Brain pericyte (primary cell): ENCODE results near the gene HELZ.
"Not testable (repeated sequence)": the region's sequence is repeated elsewhere in the genome, so short reads cannot be mapped to it uniquely, and the experiment has no call there.

Experiments
- DNase-seq: peaks from one replicate; pipeline ENCODE4 v3.0.0-alpha.2; 2012; ENCODE audit warnings: low read depth, low spot score

HELZ gene

GRCh38 chr17:67232441-67232840 lies 12.6 kb downstream of the HELZ start:
- DNase-seq = no peak

- no peak for DNase-seq
These were observed 15.7 kb downstream of the HELZ start for GRCh38 chr17:67229109-67229955.

DNA sequence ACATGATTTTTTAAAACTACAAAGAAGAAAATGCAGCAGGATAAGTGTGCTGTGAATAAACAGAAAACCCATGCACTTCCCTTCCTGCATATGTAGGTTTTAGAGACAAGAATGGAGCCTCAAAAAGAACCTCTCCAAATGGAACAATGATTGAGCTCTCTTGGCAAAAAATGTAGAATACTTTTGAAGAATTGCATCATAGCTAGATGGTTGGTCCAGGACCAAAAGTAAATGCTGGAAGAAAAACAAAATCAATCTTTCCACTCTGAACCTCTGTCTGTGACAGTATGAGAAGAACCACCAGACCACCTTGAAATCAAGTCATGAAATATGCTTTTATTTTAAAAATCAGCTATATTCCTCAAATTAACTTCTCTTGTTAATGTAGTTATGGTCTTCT lies 17.5 kb downstream of the HELZ start:
- no peak for DNase-seq

DNA sequence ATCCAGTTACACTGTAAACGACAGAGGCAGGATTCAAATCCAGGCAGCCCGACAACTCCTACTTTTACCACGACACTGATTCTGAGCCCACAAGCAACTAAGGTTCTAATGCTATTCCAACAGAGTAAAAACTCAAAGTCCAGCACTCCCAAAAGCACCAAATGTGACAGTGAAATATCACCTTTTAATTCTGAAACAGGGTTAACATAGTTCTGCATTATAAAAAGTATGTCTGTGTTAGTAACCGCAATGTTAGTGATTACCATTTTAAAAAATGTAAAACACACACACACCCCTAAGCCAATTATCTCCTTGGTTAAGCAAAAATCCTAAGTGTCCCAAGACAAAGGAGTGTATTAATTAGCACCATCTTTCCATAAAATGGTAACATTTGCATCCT lies 19.7 kb downstream of the HELZ start:
- DNase-seq = no peak

- no peak for DNase-seq
These were observed 20.3 kb downstream of the HELZ start for GRCh38 chr17:67224736-67225135.

DNA sequence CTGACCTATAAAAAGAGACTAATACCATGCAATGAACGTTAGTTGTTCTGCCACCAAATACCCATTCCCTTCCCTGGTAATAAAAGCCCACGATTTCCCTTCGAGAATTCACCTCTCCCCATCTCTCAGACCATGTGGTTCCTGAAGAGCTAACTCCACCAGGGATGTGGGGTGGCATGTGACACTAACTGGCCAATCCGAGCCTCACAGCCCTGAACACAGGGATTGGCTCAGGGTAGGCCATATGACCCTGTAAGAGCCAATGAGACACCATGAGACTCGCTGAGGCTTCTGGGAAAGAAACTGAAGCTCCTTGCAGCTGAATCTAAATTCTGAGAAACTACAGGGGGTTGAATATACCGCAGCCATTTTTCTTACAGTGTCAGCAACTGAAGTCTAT lies 21.1 kb downstream of the HELZ start:
- DNase-seq = no peak

- DNase-seq = no peak
These were observed 23.7 kb downstream of the HELZ start for GRCh38 chr17:67221062-67221998.

- no peak for DNase-seq
These were observed 26.5 kb downstream of the HELZ start for GRCh38 chr17:67218385-67218950.

DNA sequence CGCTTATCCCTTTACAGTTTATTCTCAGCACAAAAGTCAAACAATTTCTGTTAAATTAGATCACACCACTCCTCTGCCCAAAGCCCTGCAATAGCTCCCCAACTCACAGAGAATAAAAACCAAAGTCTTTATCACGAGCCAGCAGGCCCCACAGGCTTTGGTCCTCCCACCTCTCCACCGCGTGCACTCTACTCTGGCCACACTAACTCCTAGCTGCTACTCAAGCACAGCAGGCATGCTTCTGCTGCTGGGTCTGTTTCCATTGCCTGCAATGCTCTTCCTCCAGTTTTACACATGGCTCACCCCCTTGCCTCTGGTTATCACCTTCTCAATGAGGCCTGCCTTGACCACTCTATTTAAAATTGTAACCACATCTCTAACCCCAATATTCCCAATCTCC lies 27.6 kb downstream of the HELZ start:
- DNase-seq = no peak

GRCh38 chr17:67216578-67217320 lies 28.2 kb downstream of the HELZ start:
- DNase-seq = no peak

- no peak for DNase-seq
These were observed 29.0 kb downstream of the HELZ start for GRCh38 chr17:67215991-67216421.

- DNase-seq = no peak
These were observed 32.1 kb downstream of the HELZ start for GRCh38 chr17:67212714-67213417.

DNA sequence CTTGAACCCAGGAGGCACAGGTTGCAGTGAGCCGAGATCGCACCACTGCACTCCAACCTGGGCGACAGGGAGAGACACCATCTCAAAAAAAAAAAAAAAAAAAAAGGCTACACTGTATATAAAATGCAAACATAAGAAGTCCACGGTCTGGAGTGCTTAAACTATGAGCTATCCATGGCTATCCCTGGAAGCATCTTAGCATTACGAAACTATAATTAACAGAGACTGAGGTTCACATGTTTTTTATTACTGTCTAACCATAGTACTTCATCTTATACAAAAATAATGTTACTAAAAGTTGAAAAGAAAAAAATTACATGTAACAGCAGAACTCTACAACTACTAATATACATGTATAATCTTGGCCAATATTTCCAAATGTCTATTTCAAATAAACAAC lies 32.8 kb downstream of the HELZ start:
- no peak for DNase-seq

GRCh38 chr17:67211742-67212141 lies 33.3 kb downstream of the HELZ start:
- no peak for DNase-seq

DNA sequence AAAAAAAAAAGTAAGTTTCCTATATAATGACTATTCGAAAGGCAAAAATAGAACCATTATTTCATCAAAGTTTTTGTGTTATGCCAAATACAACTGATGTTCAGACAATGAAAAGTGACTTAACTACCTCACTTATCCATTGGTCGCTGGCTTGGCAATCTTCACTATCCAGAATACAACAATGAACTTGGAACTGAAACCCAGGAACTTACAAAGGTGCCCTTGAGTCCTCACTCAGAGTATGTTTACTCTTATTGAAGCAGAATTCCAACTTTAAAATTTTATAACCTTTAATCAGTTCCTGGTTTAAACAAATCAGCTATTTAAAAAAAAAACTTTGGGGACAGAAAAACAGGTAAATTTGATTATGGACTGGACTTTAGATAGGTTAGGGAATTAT lies 34.1 kb downstream of the HELZ start:
- no peak for DNase-seq

GRCh38 chr17:67208232-67208631 lies 36.8 kb downstream of the HELZ start:
- DNase-seq = no peak

- no peak for DNase-seq
These were observed 41.2 kb downstream of the HELZ start for GRCh38 chr17:67203818-67204217.

- no peak for DNase-seq
These were observed 42.5 kb downstream of the HELZ start for GRCh38 chr17:67202503-67202902.

DNA sequence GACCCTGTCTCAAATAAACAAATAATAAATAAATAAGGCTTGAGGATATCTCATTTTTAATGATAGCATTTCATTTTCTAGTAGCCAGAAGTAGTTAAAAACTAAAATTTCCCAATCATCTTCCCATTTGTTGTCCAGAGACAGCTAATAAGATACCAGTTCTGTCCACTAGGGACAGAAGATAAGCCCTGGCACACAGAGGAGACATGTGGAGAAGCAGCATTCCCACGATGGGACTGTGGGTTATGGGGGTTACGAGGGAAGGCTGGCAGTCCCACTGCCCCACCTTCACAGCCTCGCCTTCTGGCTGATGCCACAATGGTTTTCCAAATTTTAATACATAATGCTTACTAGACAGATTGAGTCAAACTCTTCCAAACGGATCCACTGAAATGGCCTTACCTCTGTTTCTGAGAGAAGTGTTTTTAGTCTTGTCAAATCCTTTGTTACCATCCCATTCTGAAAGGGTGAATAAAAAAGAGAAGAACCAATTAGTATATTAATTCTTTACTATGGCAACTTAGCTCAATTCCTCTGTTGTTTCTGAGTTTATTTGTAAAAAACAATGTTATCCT lies 44.2 kb downstream of the HELZ start:
- DNase-seq = no peak

- DNase-seq = no peak
These were observed 46.9 kb downstream of the HELZ start for GRCh38 chr17:67198131-67198530.

GRCh38 chr17:67197023-67197422 lies 48.0 kb downstream of the HELZ start:
- DNase-seq = not testable (repeated sequence)
